DND-41 (cell line): ENCODE measurements around the gene CYB5A.
"Not testable (repeated sequence)": the region's sequence is repeated elsewhere in the genome, so short reads cannot be mapped to it uniquely, and the experiment has no call there.

ENCODE experiments used
- ATAC-seq: fragments of 200-7000 bp; cut with Tn5 transposase; 3 replicates; pipeline ENCODE4 v1.9.1; 2021; ENCODE audit warnings: low read depth; ENCODE audit not compliant: insufficient read depth
- DNase-seq: peaks from one replicate; pipeline ENCODE4 v3.0.0-alpha.2; 2020
- H2AFZ ChIP-seq: 2 replicates; pipeline ENCODE4 v1.6.0; 2012; ENCODE audit warnings: low read depth, low read length
- H3K27ac ChIP-seq: 2 replicates; pipeline ENCODE4 v1.5.1; 2012; ENCODE audit warnings: low read length, inconsistent platforms
- H3K27me3 ChIP-seq: fragments of 200-600 bp; sonication (generic); 2 replicates; pipeline ENCODE4 v1.6.0; 2012; ENCODE audit warnings: low read length, mild to moderate bottlenecking, inconsistent platforms; ENCODE audit not compliant: insufficient read depth, poor library complexity
- H3K36me3 ChIP-seq: 2 replicates; pipeline ENCODE4 v1.5.1; 2012; ENCODE audit warnings: low read length, inconsistent platforms; ENCODE audit not compliant: insufficient read depth
- H3K4me1 ChIP-seq: 2 replicates; pipeline ENCODE4 v1.5.1; 2012; ENCODE audit warnings: mild to moderate bottlenecking, low read length; ENCODE audit not compliant: insufficient read depth
- H3K4me2 ChIP-seq: 2 replicates; pipeline ENCODE4 v1.6.0; 2012; ENCODE audit warnings: mild to moderate bottlenecking, moderate library complexity, low read length, inconsistent platforms; ENCODE audit not compliant: insufficient read depth
- H3K4me3 ChIP-seq, 2 experiments: fragments of 200-600 bp in 1 of 2; shearing (Covaris generic) in 1 of 2; 2 replicates each; pipeline ENCODE4 v1.5.1; 2012 to 2016; ENCODE audit warnings: inconsistent platforms in 2 of 2, low read length in 2 of 2, mild to moderate bottlenecking in 2 of 2, low read depth in 1 of 2, moderate library complexity in 1 of 2
- H3K79me2 ChIP-seq: 2 replicates; pipeline ENCODE4 v1.6.0; 2012; ENCODE audit warnings: low read length, inconsistent platforms; ENCODE audit not compliant: insufficient read depth
- H3K9ac ChIP-seq: 2 replicates; pipeline ENCODE4 v1.6.0; 2012; ENCODE audit warnings: low read depth, mild to moderate bottlenecking, inconsistent platforms, low read length, moderate library complexity
- H3K9me3 ChIP-seq: 2 replicates; pipeline ENCODE4 v1.5.1; 2012; ENCODE audit warnings: low read length, moderate library complexity, mild to moderate bottlenecking, inconsistent platforms; ENCODE audit not compliant: insufficient read depth, severe bottlenecking
- H4K20me1 ChIP-seq: 2 replicates; pipeline ENCODE4 v1.6.0; 2012; ENCODE audit warnings: low read length; ENCODE audit not compliant: insufficient read depth
- EZH2 ChIP-seq: IDR thresholded peaks from 3 replicates; pipeline ENCODE4 v1.6.1; 2012; ENCODE audit warnings: borderline replicate concordance, low read depth, mild to moderate bottlenecking, moderate library complexity, low read length, inconsistent platforms; ENCODE audit not compliant: severe bottlenecking
- TF ChIP-seq, protein P1 (sequence below): IDR thresholded peaks from 2 replicates; pipeline ENCODE4 v1.5.1; 2012; ENCODE audit warnings: borderline replicate concordance, low read length, moderate library complexity, mild to moderate bottlenecking; ENCODE audit not compliant: poor library complexity, severe bottlenecking; ENCODE audit errors: extremely low read depth

CYB5A gene

DNA sequence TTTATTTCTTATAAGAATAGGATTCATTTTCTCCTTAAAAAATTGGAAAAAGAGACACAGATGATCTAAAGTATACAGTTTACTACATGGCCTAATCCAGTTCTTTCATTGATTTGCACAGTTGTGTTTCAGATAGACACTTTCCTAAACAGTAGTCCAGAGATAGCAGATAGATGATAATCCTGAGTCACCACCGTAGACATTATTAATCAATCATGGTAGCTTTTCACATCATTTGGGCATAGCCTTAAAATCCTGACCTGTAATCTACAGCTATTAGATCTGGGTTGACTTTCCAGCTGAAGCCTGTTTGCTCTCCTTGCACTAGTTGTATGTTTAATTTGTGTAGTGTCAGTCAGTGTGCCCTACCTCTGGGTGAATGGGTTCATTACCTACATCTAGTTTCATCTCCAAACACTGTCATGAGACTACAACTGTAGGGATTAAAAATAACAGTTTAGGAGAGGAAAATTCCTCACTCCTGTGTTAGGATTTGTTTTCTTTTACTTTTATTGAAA lies 38.0 kb upstream of the CYB5A start:
- no peak overlapping the region for H3K4me3 ChIP-seq
- no peaks in the 10 kb centered on the region for H3K79me2 ChIP-seq
- H4K20me1 ChIP-seq, result no peaks in the 10 kb centered on the region
- H3K4me1 ChIP-seq, result no peaks in the 10 kb centered on the region
- no peak overlapping the region for H3K27ac ChIP-seq
- no peak for ATAC-seq
- no peak overlapping the region for H2AFZ ChIP-seq
- no peak overlapping the region for H3K9ac ChIP-seq
- DNase-seq, result no peak
- no peak overlapping the region for H3K4me2 ChIP-seq
- no peak for TF ChIP-seq EZH2
- TF ChIP-seq, protein P1, sequence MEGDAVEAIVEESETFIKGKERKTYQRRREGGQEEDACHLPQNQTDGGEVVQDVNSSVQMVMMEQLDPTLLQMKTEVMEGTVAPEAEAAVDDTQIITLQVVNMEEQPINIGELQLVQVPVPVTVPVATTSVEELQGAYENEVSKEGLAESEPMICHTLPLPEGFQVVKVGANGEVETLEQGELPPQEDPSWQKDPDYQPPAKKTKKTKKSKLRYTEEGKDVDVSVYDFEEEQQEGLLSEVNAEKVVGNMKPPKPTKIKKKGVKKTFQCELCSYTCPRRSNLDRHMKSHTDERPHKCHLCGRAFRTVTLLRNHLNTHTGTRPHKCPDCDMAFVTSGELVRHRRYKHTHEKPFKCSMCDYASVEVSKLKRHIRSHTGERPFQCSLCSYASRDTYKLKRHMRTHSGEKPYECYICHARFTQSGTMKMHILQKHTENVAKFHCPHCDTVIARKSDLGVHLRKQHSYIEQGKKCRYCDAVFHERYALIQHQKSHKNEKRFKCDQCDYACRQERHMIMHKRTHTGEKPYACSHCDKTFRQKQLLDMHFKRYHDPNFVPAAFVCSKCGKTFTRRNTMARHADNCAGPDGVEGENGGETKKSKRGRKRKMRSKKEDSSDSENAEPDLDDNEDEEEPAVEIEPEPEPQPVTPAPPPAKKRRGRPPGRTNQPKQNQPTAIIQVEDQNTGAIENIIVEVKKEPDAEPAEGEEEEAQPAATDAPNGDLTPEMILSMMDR, result no peak
- no peaks in the 10 kb centered on the region for H3K36me3 ChIP-seq
- H3K9me3 ChIP-seq, result no peaks in the 10 kb centered on the region
- peaks cover 7% of the 10 kb centered on the region for H3K27me3 ChIP-seq

DNA sequence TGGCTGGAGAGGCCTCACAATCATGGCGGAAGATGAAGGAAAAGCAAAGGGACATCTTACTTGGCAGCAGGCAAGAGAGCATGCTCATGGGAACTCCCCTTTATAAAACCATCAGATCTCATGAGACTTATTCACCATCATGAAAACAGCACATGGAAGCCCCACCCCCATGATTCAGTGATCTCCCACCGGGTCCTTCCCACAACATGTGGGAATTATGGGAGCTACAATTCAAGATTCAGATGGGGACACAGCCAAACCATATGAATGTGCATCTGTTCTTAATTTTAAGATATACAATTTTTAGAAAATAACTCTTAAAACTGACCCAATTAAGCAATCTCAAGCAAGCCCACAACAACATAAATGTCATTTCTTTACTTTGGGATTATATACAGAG lies 36.4 kb upstream of the CYB5A start:
- Histone ChIP-seq H4K20me1 (no peaks in the 10 kb centered on the region), H3K4me3 (no peak overlapping the region), H3K4me1 (no peaks in the 10 kb centered on the region), H3K9ac (no peak overlapping the region), H3K9me3 (no peaks in the 10 kb centered on the region), H3K36me3 (no peaks in the 10 kb centered on the region), H2AFZ (no peak overlapping the region), H3K27me3 (peaks cover 12% of the 10 kb centered on the region), H3K79me2 (no peaks in the 10 kb centered on the region), H3K4me2 (no peak overlapping the region), H3K27ac (no peak overlapping the region)
- DNase-seq, result no peak
- ATAC-seq, result no peak
- TF ChIP-seq, protein P1, result no peak
- no peak for TF ChIP-seq EZH2

DNA sequence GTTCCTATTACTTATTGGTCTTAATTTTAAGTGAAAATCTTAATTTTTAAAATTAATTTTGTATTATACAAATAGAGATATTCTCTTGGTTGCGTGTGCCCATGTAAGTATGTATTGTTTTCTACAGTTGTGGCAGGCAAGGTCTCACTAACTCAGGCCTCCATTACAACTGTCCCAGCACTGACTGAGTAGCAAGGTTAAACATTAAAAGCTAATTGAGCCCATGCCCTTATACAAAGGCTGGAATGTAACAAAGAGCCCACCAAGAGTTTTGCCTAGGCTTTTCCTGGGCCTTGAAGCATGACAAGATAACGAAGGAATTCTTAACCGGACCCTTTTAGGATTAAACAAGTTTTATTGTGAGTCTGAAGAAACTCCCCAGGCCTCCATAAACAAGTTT lies 35.0 kb upstream of the CYB5A start:
- ATAC-seq, H3K9me3 ChIP-seq, H2AFZ ChIP-seq, DNase-seq, H3K36me3 ChIP-seq, H3K27ac ChIP-seq, H3K4me2 ChIP-seq, H3K4me1 ChIP-seq, H4K20me1 ChIP-seq, H3K79me2 ChIP-seq, H3K9ac ChIP-seq, H3K4me3 ChIP-seq: not testable (repeated sequence)
- peaks cover 12% of the 10 kb centered on the region for H3K27me3 ChIP-seq

GRCh38 chr18:74326231-74326630 lies 34.5 kb upstream of the CYB5A start:
- no peak overlapping the region for H3K4me2 ChIP-seq
- H3K27me3 ChIP-seq, result peaks cover 11% of the 10 kb centered on the region
- DNase-seq (no peak), ATAC-seq (no peak)
- no peaks in the 10 kb centered on the region for H3K9me3 ChIP-seq
- TF ChIP-seq, protein P1, result no peak
- TF ChIP-seq EZH2, result no peak
- H2AFZ ChIP-seq, result no peak overlapping the region
- no peaks in the 10 kb centered on the region for H3K79me2 ChIP-seq
- no peak overlapping the region for H3K4me3 ChIP-seq
- H3K9ac ChIP-seq, result no peak overlapping the region
- no peaks in the 10 kb centered on the region for H4K20me1 ChIP-seq
- H3K4me1 ChIP-seq, result no peaks in the 10 kb centered on the region
- H3K36me3 ChIP-seq, result no peaks in the 10 kb centered on the region
- H3K27ac ChIP-seq, result no peak overlapping the region
